ENCODE data around the gene ZG16. TPM values are rescaled to one million over a fixed set of nuclear protein-coding genes. Genes with fewer than 3 reads are reported as not detected.

ZG16 gene
- total and polyA plus RNA-seq, 2 experiments from 2014 or later, result 2.7 to 3.0 TPM

DNA sequence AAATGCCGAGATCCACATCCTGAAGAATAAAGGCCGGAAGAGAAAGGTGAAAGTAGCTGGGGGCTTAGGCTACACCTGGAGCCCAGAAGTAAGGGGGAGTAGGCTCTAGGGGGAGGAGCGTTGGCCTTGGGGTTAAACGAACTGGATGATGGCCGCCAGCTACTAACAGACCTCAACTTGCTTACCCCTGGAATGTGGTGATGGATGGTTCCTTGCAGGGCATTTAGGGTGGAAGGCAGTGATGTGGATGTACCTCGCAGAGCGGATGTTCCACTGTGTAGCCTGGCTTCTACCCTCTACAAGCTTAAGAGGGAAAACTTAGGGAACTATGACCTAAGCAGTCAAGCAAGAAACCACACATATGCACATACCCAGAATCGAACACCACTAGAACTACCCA is 26.0 kb downstream of the ZG16 start:
- Histone ChIP-seq H2AFZ (no peak overlapping the region), H3K9me2 (replicated peaks; ENCODE audit: insufficient read depth) (no peaks in the 10 kb centered on the region), H3K9me3 (ENCODE audit: low read depth) (no peaks in the 10 kb centered on the region), H4K20me1 (ENCODE audit: insufficient read depth, poor library complexity, severe bottlenecking) (peaks cover 11% of the 10 kb centered on the region), H3K36me3 (replicated peaks; ENCODE audit: insufficient read depth, low read depth) (no peaks in the 10 kb centered on the region), H3K79me2 (peaks cover 22% of the 10 kb centered on the region), H3K4me1 (ENCODE audit: insufficient read depth) (peaks cover 18% of the 10 kb centered on the region), H3K4me2 (peak overlapping the region; percentile 94), H3K4me3 (no peak overlapping the region), H3K27ac (peak overlapping the region; percentile 98), H3K27me3 (no peaks in the 10 kb centered on the region)
- TF ChIP-seq EZH2phosphoT487 (IDR thresholded peaks at IDR 0.05; ENCODE audit: low read depth, severe bottlenecking, unreplicated experiment), result no peak
- TF ChIP-seq EZH2 (IDR thresholded peaks at IDR 0.05; ENCODE audit: borderline replicate concordance), result no peak
- TF ChIP-seq CTCF (IDR thresholded peaks at IDR 0.05; ENCODE audit: poor library complexity), result no peak
- DNase-seq (ENCODE audit: low spot score), result no peak
- WGBS (ENCODE audit: low lambda C conversion rate, missing lambda C conversion rate), result 87% methylated on average over 8 of the region's 8 CpGs

- Histone ChIP-seq H3K9me2 (replicated peaks; ENCODE audit: insufficient read depth) (no peaks in the 10 kb centered on the region), H3K4me1 (ENCODE audit: insufficient read depth) (peaks cover 24% of the 10 kb centered on the region), H3K27me3 (no peaks in the 10 kb centered on the region), H3K79me2 (peaks cover 28% of the 10 kb centered on the region), H2AFZ (peak overlapping the region; percentile 75), H3K4me2 (peak overlapping the region; percentile 94), H4K20me1 (ENCODE audit: insufficient read depth, poor library complexity, severe bottlenecking) (peaks cover 15% of the 10 kb centered on the region), H3K27ac (peak overlapping the region; percentile 98), H3K4me3 (peak overlapping the region; percentile 62), H3K36me3 (replicated peaks; ENCODE audit: insufficient read depth, low read depth) (no peaks in the 10 kb centered on the region), H3K9me3 (ENCODE audit: low read depth) (no peaks in the 10 kb centered on the region)
- WGBS (ENCODE audit: low lambda C conversion rate, missing lambda C conversion rate), result 34% methylated on average over 16 of the region's 26 CpGs
- TF ChIP-seq EZH2phosphoT487 (IDR thresholded peaks at IDR 0.05; ENCODE audit: low read depth, severe bottlenecking, unreplicated experiment) (no peak), EZH2 (IDR thresholded peaks at IDR 0.05; ENCODE audit: borderline replicate concordance) (no peak), CTCF (IDR thresholded peaks at IDR 0.05; ENCODE audit: poor library complexity) (no peak)
- no peak for DNase-seq (ENCODE audit: low spot score)
Measured at GRCh38 chr16:29804455-29805231, 26.6 kb downstream of the ZG16 start.

DNA sequence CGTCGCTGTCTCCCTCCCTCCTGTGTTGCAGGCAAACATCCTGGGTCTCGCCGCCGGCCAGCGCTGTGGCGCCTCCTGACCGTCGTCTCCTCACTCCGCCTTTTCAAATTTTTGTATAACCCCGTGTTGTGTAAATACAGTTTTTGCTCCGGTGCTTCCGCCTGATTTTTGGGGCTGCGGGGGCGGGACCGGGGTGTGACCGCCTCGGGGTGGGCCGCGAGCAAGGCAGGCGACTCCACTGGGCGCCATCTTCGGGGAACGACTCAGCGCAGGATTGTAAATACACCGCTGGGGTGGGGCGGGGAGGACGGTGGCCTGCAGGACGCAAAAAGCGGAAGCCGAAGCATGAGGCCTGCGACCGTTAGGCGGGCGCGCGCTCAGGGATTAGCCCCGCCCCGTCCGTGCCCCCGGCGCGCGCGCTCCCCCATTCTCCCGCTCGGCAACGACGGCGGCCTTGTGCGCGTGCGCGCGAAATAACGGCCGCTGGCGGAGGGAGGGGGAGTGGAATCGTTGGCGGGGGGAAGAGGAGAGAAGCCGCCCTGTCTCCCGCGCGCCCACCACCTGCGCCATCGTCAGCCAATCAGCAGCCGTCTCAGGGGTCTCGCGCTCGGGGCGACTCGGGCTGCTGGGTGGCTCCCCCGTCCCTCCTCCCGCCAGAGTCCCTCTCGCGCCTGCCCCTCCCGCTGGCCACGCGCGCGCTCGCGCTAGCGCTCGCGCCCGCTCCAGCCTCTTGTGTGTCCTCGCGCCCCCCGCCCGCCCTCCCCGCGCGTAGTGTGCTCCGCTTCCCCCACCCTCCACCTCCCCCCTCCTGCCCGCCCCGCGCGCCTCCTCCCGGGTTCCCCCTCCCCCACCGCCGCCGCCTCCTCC is 27.4 kb downstream of the ZG16 start:
- Histone ChIP-seq H3K4me1 (ENCODE audit: insufficient read depth) (peaks cover 32% of the 10 kb centered on the region), H3K9me3 (ENCODE audit: low read depth) (no peaks in the 10 kb centered on the region), H3K79me2 (peaks cover 31% of the 10 kb centered on the region), H4K20me1 (ENCODE audit: insufficient read depth, poor library complexity, severe bottlenecking) (peaks cover 21% of the 10 kb centered on the region), H3K9me2 (replicated peaks; ENCODE audit: insufficient read depth) (no peaks in the 10 kb centered on the region), H3K27ac (peak overlapping the region; percentile 98), H3K4me2 (peak overlapping the region; percentile 94), H3K4me3 (peak overlapping the region; percentile 62), H3K36me3 (replicated peaks; ENCODE audit: insufficient read depth, low read depth) (no peaks in the 10 kb centered on the region), H2AFZ (peak overlapping the region; percentile 75), H3K27me3 (no peaks in the 10 kb centered on the region)
- 1% methylated on average over 29 of the region's 103 CpGs for WGBS (ENCODE audit: low lambda C conversion rate, missing lambda C conversion rate)
- DNase-seq (ENCODE audit: low spot score), result peak; percentile 98
- no peak for TF ChIP-seq EZH2phosphoT487 (IDR thresholded peaks at IDR 0.05; ENCODE audit: low read depth, severe bottlenecking, unreplicated experiment)
- TF ChIP-seq CTCF (IDR thresholded peaks at IDR 0.05; ENCODE audit: poor library complexity), result no peak
- no peak for TF ChIP-seq EZH2 (IDR thresholded peaks at IDR 0.05; ENCODE audit: borderline replicate concordance)
